ENCODE data around the gene LOC101059915.

- TF ChIP-seq CTCF (conservative IDR thresholded peaks at IDR 0.05; ENCODE audit: low read length): no peak
- TF ChIP-seq EZH2phosphoT487 (IDR thresholded peaks at IDR 0.05; ENCODE audit: borderline replicate concordance, low read depth, low read length): no peak
These were observed 47.4 kb upstream of the LOC101059915 start for GRCh38 chrX:71619986-71620385.

Measured in OCI-LY7 (cell line).